ENCODE measurements around the gene ADD3.

The ADD3 gene

GRCh38 chr10:110088367-110089104 lies 80.8 kb downstream of the ADD3 start:
- POLR2A ChIA-PET: no interaction called here
- CTCF ChIA-PET: interaction anchor here (0.5 to 0.9 kb wide), 3 partner anchors 111 to 205 kb away, joined by 3 read pairs; no protein-coding TSS in a partner anchor

GRCh38 chr10:110091830-110092229 lies 84.0 kb downstream of the ADD3 start:
- Histone ChIP-seq H3K4me1 (ENCODE audit: control insufficient read depth, insufficient read depth, low read length) (no peaks in the 10 kb centered on the region), H3K36me3 (ENCODE audit: control insufficient read depth in 2 of 2, insufficient read depth in 1 of 2, low read length in 2 of 2) (peaks cover 0 to 3% of the 10 kb centered on the region in 2 experiments; a peak in 1 of 3 replicates), H3K4me3 (ENCODE audit: low read depth, low read length) (no peak overlapping the region), H3K9me3 (ENCODE audit: control insufficient read depth, insufficient read depth, low read depth, low read length) (no peaks in the 10 kb centered on the region), H3K27ac (ENCODE audit: extremely low read depth, low read depth, low read length) (no peak overlapping the region)
- ChIA-PET POLR2A (no interaction called here), CTCF (no interaction called here)
- TF ChIP-seq OVOL3 (tag by site-specific recombination; IDR thresholded peaks at IDR 0.05): no peak
- no peak for TF ChIP-seq ZNF521 (tag by site-specific recombination; IDR thresholded peaks at IDR 0.05)
- no peak for TF ChIP-seq KLF9 (tag by site-specific recombination; IDR thresholded peaks at IDR 0.05; ENCODE audit: low read depth)
- TF ChIP-seq SALL2 (tag by site-specific recombination; IDR thresholded peaks at IDR 0.05; ENCODE audit: borderline replicate concordance): no peak
- TF ChIP-seq ZBTB11 (tag by site-specific recombination; conservative IDR thresholded peaks at IDR 0.05; ENCODE audit: low read depth): no peak
- TF ChIP-seq ZNF658 (tag by site-specific recombination; IDR thresholded peaks at IDR 0.05): no peak
- TF ChIP-seq ZNF610 (tag by site-specific recombination; IDR thresholded peaks at IDR 0.05; ENCODE audit: borderline replicate concordance): no peak
- TF ChIP-seq ZNF26 (tag by site-specific recombination; IDR thresholded peaks at IDR 0.05): no peak
- no peak for TF ChIP-seq ZFP3 (tag by site-specific recombination; IDR thresholded peaks at IDR 0.05; ENCODE audit: low read depth)
- TF ChIP-seq, protein P1, sequence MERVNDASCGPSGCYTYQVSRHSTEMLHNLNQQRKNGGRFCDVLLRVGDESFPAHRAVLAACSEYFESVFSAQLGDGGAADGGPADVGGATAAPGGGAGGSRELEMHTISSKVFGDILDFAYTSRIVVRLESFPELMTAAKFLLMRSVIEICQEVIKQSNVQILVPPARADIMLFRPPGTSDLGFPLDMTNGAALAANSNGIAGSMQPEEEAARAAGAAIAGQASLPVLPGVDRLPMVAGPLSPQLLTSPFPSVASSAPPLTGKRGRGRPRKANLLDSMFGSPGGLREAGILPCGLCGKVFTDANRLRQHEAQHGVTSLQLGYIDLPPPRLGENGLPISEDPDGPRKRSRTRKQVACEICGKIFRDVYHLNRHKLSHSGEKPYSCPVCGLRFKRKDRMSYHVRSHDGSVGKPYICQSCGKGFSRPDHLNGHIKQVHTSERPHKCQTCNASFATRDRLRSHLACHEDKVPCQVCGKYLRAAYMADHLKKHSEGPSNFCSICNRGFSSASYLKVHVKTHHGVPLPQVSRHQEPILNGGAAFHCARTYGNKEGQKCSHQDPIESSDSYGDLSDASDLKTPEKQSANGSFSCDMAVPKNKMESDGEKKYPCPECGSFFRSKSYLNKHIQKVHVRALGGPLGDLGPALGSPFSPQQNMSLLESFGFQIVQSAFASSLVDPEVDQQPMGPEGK (tag by site-specific recombination; IDR thresholded peaks at IDR 0.05): no peak
- TF ChIP-seq ZNF785 (tag by site-specific recombination; IDR thresholded peaks at IDR 0.05): no peak

More at GRCh38 chr10:110088367-110089104, 80.8 kb downstream of the ADD3 start:
- no peak overlapping the region for H3K4me3 ChIP-seq (ENCODE audit: low read depth, low read length)
- peaks cover 7% of the 10 kb centered on the region for H3K4me1 ChIP-seq (ENCODE audit: control insufficient read depth, insufficient read depth, low read length)
- no peak for TF ChIP-seq ZNF585B (tag by site-specific recombination; IDR thresholded peaks at IDR 0.05)
- no peak for TF ChIP-seq TRIM28 (IDR thresholded peaks at IDR 0.05; ENCODE audit: borderline replicate concordance, low read length)
- TF ChIP-seq ZNF16 (tag by site-specific recombination; IDR thresholded peaks at IDR 0.05; ENCODE audit: low read depth): no peak
- TF ChIP-seq ZNF214 (tag by site-specific recombination; IDR thresholded peaks at IDR 0.05; ENCODE audit: borderline replicate concordance): no peak
- TF ChIP-seq ZNF423 (tag by site-specific recombination; IDR thresholded peaks at IDR 0.05): no peak
- no peak for TF ChIP-seq KLF10 (tag by site-specific recombination; IDR thresholded peaks at IDR 0.05)
- TF ChIP-seq, protein P2, sequence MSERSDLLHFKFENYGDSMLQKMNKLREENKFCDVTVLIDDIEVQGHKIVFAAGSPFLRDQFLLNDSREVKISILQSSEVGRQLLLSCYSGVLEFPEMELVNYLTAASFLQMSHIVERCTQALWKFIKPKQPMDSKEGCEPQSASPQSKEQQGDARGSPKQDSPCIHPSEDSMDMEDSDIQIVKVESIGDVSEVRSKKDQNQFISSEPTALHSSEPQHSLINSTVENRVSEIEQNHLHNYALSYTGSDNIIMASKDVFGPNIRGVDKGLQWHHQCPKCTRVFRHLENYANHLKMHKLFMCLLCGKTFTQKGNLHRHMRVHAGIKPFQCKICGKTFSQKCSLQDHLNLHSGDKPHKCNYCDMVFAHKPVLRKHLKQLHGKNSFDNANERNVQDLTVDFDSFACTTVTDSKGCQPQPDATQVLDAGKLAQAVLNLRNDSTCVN (tag by site-specific recombination; optimal IDR thresholded peaks at IDR 0.05): no peak
- no peak for TF ChIP-seq ZNF140 (tag by site-specific recombination; IDR thresholded peaks at IDR 0.05)
- TF ChIP-seq EGR2 (tag by site-specific recombination; IDR thresholded peaks at IDR 0.05; ENCODE audit: low read depth): no peak
- no peak for TF ChIP-seq ZNF391 (tag by site-specific recombination; IDR thresholded peaks at IDR 0.05; ENCODE audit: borderline replicate concordance, low read depth)
- TF ChIP-seq ZNF549 (tag by site-specific recombination; IDR thresholded peaks at IDR 0.05): no peak
- no peak for TF ChIP-seq ZNF747 (tag by site-specific recombination; IDR thresholded peaks at IDR 0.05)
- no peak for TF ChIP-seq ZNF26 (tag by site-specific recombination; IDR thresholded peaks at IDR 0.05)
- TF ChIP-seq, protein P3, sequence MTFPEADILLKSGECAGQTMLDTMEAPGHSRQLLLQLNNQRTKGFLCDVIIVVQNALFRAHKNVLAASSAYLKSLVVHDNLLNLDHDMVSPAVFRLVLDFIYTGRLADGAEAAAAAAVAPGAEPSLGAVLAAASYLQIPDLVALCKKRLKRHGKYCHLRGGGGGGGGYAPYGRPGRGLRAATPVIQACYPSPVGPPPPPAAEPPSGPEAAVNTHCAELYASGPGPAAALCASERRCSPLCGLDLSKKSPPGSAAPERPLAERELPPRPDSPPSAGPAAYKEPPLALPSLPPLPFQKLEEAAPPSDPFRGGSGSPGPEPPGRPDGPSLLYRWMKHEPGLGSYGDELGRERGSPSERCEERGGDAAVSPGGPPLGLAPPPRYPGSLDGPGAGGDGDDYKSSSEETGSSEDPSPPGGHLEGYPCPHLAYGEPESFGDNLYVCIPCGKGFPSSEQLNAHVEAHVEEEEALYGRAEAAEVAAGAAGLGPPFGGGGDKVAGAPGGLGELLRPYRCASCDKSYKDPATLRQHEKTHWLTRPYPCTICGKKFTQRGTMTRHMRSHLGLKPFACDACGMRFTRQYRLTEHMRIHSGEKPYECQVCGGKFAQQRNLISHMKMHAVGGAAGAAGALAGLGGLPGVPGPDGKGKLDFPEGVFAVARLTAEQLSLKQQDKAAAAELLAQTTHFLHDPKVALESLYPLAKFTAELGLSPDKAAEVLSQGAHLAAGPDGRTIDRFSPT (tag by site-specific recombination; IDR thresholded peaks at IDR 0.05): no peak
- TF ChIP-seq ZNF626 (tag by site-specific recombination; IDR thresholded peaks at IDR 0.05): no peak
- TF ChIP-seq ZNF248 (tag by site-specific recombination; IDR thresholded peaks at IDR 0.05): no peak
- no peaks in the 10 kb centered on the region for H3K9me3 ChIP-seq (ENCODE audit: control insufficient read depth, insufficient read depth, low read depth, low read length)
- no peak overlapping the region for H3K27ac ChIP-seq (ENCODE audit: extremely low read depth, low read depth, low read length)
- peaks cover 0 to 3% of the 10 kb centered on the region in 2 experiments; a peak in 1 of 3 replicates for H3K36me3 ChIP-seq (ENCODE audit: control insufficient read depth in 2 of 2, insufficient read depth in 1 of 2, low read length in 2 of 2)

Data from HEK293 (cell line).